KMS-11 (cell line): ENCODE data around the gene MPEG1.

ENCODE experiments used
- H2AFZ ChIP-seq: fragments of 200-600 bp; sonication (generic); 2 replicates; pipeline ENCODE4 v1.6.1; 2016; ENCODE audit warnings: antibody characterized with exemption, mixed run types, low read depth
- H3K27ac ChIP-seq: fragments of 200-600 bp; sonication (generic); 2 replicates; pipeline ENCODE4 v1.6.1; 2016; ENCODE audit warnings: mild to moderate bottlenecking, mixed run types
- H3K27me3 ChIP-seq: fragments of 200-600 bp; sonication (generic); 2 replicates; pipeline ENCODE4 v1.6.1; 2017; ENCODE audit warnings: mild to moderate bottlenecking, low read depth, mixed run types, moderate library complexity; ENCODE audit not compliant: insufficient read depth
- H3K36me3 ChIP-seq: fragments of 200-600 bp; sonication (generic); 2 replicates; pipeline ENCODE4 v1.6.1; 2017; ENCODE audit warnings: mild to moderate bottlenecking, mixed run types; ENCODE audit not compliant: insufficient read depth
- H3K4me1 ChIP-seq: fragments of 200-600 bp; sonication (generic); 2 replicates; pipeline ENCODE4 v1.6.1; 2016; ENCODE audit warnings: mild to moderate bottlenecking, low read depth, mixed run types; ENCODE audit not compliant: poor library complexity, severe bottlenecking
- H3K4me2 ChIP-seq: fragments of 200-600 bp; sonication (generic); 2 replicates; pipeline ENCODE4 v1.7.0; 2016; ENCODE audit warnings: mild to moderate bottlenecking, mixed run types
- H3K4me3 ChIP-seq: fragments of 200-600 bp; sonication (generic); IDR thresholded peaks from 2 replicates; pipeline ENCODE4 v1.6.1; 2017; ENCODE audit warnings: low read depth, low read length, mixed read lengths; ENCODE audit not compliant: insufficient read depth
- H3K79me2 ChIP-seq: fragments of 200-600 bp; sonication (generic); 2 replicates; pipeline ENCODE4 v1.6.1; 2016; ENCODE audit warnings: low read depth, mixed run types; ENCODE audit not compliant: insufficient read depth
- H3K9ac ChIP-seq: fragments of 200-600 bp; sonication (generic); 2 replicates; pipeline ENCODE4 v1.6.1; 2016; ENCODE audit warnings: mild to moderate bottlenecking, mixed run types
- H4K20me1 ChIP-seq: fragments of 200-600 bp; sonication (generic); 2 replicates; pipeline ENCODE4 v1.6.1; 2016; ENCODE audit warnings: mild to moderate bottlenecking, mixed run types; ENCODE audit not compliant: insufficient read depth
- TF ChIP-seq, protein P1 (sequence below): fragments of 200-600 bp; sonication (generic); conservative IDR thresholded peaks from 2 replicates; pipeline ENCODE4 v1.6.1; 2017; ENCODE audit warnings: low read depth, mild to moderate bottlenecking, antibody characterized with exemption, low read length, moderate library complexity, mixed read lengths

The MPEG1 gene

DNA sequence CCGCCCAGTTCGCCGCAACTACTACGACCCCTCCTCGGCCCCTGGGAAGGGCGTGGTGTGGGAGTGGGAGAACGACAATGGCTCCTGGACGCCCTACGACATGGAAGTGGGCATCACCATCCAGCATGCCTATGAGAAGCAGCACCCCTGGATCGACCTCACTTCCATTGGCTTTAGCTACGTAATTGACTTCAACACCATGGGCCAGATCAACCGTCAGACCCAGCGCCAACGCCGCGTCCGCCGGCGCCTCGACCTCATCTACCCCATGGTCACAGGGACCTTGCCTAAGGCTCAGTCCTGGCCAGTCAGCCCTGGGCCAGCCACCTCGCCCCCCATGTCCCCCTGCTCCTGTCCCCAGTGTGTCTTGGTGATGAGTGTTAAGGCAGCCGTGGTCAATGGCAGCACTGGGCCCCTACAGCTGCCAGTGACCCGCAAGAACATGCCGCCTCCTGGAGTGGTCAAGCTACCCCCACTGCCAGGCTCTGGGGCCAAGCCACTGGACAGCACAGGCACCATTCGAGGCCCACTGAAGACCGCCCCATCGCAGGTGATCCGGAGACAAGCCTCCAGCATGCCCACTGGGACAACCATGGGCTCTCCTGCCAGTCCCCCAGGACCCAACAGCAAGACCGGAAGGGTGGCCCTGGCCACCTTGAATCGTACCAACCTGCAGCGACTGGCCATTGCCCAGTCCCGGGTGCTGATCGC is 30.8 kb downstream of the MPEG1 start:
- H4K20me1 ChIP-seq = no peaks in the 10 kb centered on the region

DNA sequence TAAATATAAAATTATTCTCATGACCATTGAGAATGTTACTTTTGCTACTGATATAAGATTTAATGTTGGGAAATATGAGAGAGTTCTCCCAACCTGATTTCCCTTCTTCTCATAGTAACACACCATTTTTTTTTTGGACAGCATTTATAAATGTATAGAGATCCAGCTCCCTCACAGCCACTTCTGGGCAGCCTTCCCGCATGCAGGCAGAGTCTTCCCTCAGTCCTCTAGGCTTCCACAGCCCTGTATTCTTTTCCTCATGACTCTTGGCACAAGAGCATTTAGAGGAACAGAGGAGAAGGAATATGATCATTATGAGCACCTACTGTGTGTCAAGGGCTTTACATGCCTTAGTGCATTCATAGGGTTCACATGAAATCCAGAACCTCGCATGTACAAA is 31.8 kb downstream of the MPEG1 start:
- Histone ChIP-seq H3K4me1 (peaks cover 19% of the 10 kb centered on the region), H3K36me3 (no peaks in the 10 kb centered on the region), H3K27me3 (no peaks in the 10 kb centered on the region), H3K4me2 (no peak overlapping the region), H3K9ac (no peak overlapping the region), H3K79me2 (no peaks in the 10 kb centered on the region), H2AFZ (no peak overlapping the region), H4K20me1 (no peaks in the 10 kb centered on the region), H3K27ac (no peak overlapping the region), H3K4me3 (no peak overlapping the region)
- TF ChIP-seq, protein P1, sequence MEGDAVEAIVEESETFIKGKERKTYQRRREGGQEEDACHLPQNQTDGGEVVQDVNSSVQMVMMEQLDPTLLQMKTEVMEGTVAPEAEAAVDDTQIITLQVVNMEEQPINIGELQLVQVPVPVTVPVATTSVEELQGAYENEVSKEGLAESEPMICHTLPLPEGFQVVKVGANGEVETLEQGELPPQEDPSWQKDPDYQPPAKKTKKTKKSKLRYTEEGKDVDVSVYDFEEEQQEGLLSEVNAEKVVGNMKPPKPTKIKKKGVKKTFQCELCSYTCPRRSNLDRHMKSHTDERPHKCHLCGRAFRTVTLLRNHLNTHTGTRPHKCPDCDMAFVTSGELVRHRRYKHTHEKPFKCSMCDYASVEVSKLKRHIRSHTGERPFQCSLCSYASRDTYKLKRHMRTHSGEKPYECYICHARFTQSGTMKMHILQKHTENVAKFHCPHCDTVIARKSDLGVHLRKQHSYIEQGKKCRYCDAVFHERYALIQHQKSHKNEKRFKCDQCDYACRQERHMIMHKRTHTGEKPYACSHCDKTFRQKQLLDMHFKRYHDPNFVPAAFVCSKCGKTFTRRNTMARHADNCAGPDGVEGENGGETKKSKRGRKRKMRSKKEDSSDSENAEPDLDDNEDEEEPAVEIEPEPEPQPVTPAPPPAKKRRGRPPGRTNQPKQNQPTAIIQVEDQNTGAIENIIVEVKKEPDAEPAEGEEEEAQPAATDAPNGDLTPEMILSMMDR = no peak

More for the DNA sequence above, 30.8 kb downstream of the MPEG1 start:
- Histone ChIP-seq H3K27me3 (no peaks in the 10 kb centered on the region), H3K4me3 (no peak overlapping the region), H2AFZ (no peak overlapping the region), H3K36me3 (no peaks in the 10 kb centered on the region), H3K4me2 (no peak overlapping the region), H3K79me2 (no peaks in the 10 kb centered on the region), H3K27ac (no peak overlapping the region), H3K9ac (no peak overlapping the region), H3K4me1 (peaks cover 19% of the 10 kb centered on the region)
- TF ChIP-seq, protein P1 = no peak

DNA sequence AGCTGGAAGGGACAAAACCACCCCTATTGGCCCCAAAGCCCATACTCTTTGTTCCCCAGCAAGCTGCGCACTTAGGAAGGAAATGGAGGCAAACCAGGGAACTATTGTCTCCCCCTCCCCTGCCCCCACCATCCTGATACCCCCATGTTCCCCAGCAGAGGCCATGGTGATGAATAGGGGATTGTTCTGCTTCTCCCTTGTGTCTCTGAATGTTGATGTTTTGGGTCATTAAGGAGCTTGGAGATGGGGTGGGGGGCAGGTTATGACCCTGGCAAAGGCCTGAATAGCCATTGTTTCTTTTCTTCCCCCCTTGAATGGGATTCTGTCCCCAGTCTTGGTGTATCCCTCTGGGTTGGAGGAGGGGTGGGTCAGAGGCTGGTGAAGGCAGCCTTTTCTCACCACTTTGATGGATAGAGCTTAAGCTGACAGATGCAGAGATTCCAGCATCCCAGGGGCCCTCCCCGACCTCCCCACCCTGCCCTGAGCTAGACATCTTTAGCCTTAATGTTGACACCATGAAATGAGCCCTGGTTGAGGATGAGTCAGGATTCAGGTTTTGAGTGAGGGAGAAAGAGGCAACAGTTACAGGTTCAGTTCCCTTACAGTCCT is 32.5 kb downstream of the MPEG1 start:
- Histone ChIP-seq H2AFZ (no peak overlapping the region), H3K27ac (no peak overlapping the region), H3K4me3 (no peak overlapping the region), H4K20me1 (no peaks in the 10 kb centered on the region), H3K9ac (no peak overlapping the region), H3K79me2 (no peaks in the 10 kb centered on the region), H3K27me3 (no peaks in the 10 kb centered on the region), H3K4me2 (no peak overlapping the region), H3K36me3 (no peaks in the 10 kb centered on the region), H3K4me1 (peaks cover 19% of the 10 kb centered on the region)
- TF ChIP-seq, protein P1 = no peak

DNA sequence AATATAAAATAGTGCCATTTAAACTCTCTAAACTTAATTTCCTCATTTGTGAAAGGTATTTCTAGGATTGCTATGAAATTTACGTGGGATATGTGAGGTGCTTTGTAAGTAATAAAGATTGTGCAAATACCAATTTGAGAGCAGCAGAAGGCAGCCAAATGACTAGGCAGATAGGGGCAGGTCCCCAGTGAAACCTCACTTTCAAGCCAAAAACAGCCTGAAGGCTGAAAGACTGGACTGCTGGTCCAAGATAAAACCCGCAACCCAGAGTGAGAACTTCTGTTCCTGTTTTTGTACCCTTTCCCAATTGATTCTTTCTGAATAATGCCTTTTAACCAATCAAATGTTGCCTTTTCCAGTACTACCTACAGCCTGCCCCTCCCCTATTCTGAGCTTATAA is 33.6 kb downstream of the MPEG1 start:
- H2AFZ ChIP-seq = peak overlapping the region; percentile 57; the same call in 1 of the 2 replicates
- H3K4me2 ChIP-seq = peak overlapping the region; percentile 51; the same call in 1 of the 2 replicates
- TF ChIP-seq, protein P1 = no peak
- no peak overlapping the region for H3K4me3 ChIP-seq
- no peaks in the 10 kb centered on the region for H4K20me1 ChIP-seq
- H3K27me3 ChIP-seq = no peaks in the 10 kb centered on the region
- peaks cover 19% of the 10 kb centered on the region for H3K4me1 ChIP-seq
- H3K79me2 ChIP-seq = no peaks in the 10 kb centered on the region
- peak overlapping the region; percentile 40; the same call in 1 of the 2 replicates for H3K27ac ChIP-seq
- H3K9ac ChIP-seq = no peak overlapping the region
- no peaks in the 10 kb centered on the region for H3K36me3 ChIP-seq
